H1 (cell line): Measurements from ENCODE around the gene SPDYE16. TPM values are rescaled to one million over a fixed set of nuclear protein-coding genes. Genes with fewer than 3 reads are reported as not detected.

ENCODE experiments used
- CTCF ChIA-PET: fragments of 300-600 bp; sonication (Branson Sonifier 250); formaldehyde crosslinking; loops from one replicate; lab custom pipeline; 2021; ENCODE audit not compliant: partially characterized antibody; lab: Charles Lee
- POLR2A ChIA-PET: fragments of 300-600 bp; sonication (Branson Sonifier 250); formaldehyde crosslinking; loops from one replicate; lab custom pipeline; 2021; ENCODE audit warnings: inconsistent platforms; ENCODE audit not compliant: partially characterized antibody; lab: Charles Lee
- DNase-seq, 2 experiments: peaks; one replicate each; pipeline versions ENCODE4 v3.0.0 to v3.0.0-alpha.2; 2010 to 2022; ENCODE audit warnings: low spot score in 2 of 2, low read depth in 1 of 2, mixed read lengths in 1 of 2
- FAIRE-seq: peaks from 2 replicates; lab custom pipeline; 2011; peaks lifted over from hg19 to GRCh38; lab: Jason Lieb, UNC
- H2AFZ ChIP-seq: 2 replicates; pipeline ENCODE4 v1.8.1; 2012; ENCODE audit warnings: low read length, inconsistent platforms
- H2AK5ac ChIP-seq: 2 replicates; pipeline ENCODE4 v1.6.1; 2013; ENCODE audit warnings: low read depth, low read length
- H2BK120ac ChIP-seq: replicated peaks from 2 replicates; pipeline ENCODE3; 2013; ENCODE audit warnings: low read depth, low read length, inconsistent platforms
- H2BK12ac ChIP-seq: 2 replicates; pipeline ENCODE4 v1.6.1; 2013; ENCODE audit warnings: low read depth, low read length
- H2BK15ac ChIP-seq: 2 replicates; pipeline ENCODE4 v1.6.1; 2013; ENCODE audit warnings: low read length
- H2BK20ac ChIP-seq: 2 replicates; pipeline ENCODE4 v1.6.1; 2013; ENCODE audit warnings: low read length
- H2BK5ac ChIP-seq: 2 replicates; pipeline ENCODE4 v1.6.1; 2013; ENCODE audit warnings: low read depth, low read length
- H3K14ac ChIP-seq: 2 replicates; pipeline ENCODE4 v1.6.1; 2013; ENCODE audit warnings: inconsistent platforms; ENCODE audit not compliant: insufficient read length
- H3K18ac ChIP-seq: 2 replicates; pipeline ENCODE4 v1.6.1; 2013; ENCODE audit warnings: low read length; ENCODE audit errors: extremely low read depth
- H3K23ac ChIP-seq: 2 replicates; pipeline ENCODE4 v1.6.1; 2013; ENCODE audit warnings: inconsistent platforms; ENCODE audit not compliant: insufficient read length
- H3K23me2 ChIP-seq: 2 replicates; pipeline ENCODE4 v1.6.1; 2013; ENCODE audit warnings: low read depth, low read length
- H3K27ac ChIP-seq: 2 replicates; pipeline ENCODE4 v1.6.1; 2011; ENCODE audit warnings: low read depth, low read length, inconsistent platforms
- H3K27me3 ChIP-seq, 4 experiments: replicated peaks in 1 of 4; 1 replicate in 1 of 4; 2 replicates in 3 of 4; pipeline versions ENCODE4 v1.6.1 to v1.8.1; 2011 to 2013; ENCODE audit warnings: low read length in 3 of 4, mild to moderate bottlenecking in 3 of 4, inconsistent platforms in 2 of 4, mixed read lengths in 2 of 4, moderate library complexity in 1 of 4; ENCODE audit not compliant: control insufficient read depth in 3 of 4, insufficient read depth in 3 of 4; ENCODE audit errors: extremely low read depth in 1 of 4
- H3K36me3 ChIP-seq, 4 experiments: 2 replicates each; pipeline versions ENCODE4 v1.6.1 to v1.8.1; 2011 to 2013; ENCODE audit warnings: mild to moderate bottlenecking in 4 of 4, low read length in 3 of 4, moderate library complexity in 2 of 4, control low read depth in 1 of 4, inconsistent platforms in 1 of 4; ENCODE audit not compliant: insufficient read depth in 4 of 4, control insufficient read depth in 2 of 4
- H3K4ac ChIP-seq: replicated peaks from 2 replicates; pipeline ENCODE3; 2013; ENCODE audit warnings: low read length, low read depth, mixed read lengths, inconsistent platforms; ENCODE audit not compliant: insufficient read length
- H3K4me1 ChIP-seq, 4 experiments: replicated peaks in 1 of 4; 1 replicate in 1 of 4; 2 replicates in 3 of 4; pipeline versions ENCODE4 v1.6.1 to v1.8.1; 2011 to 2013; ENCODE audit warnings: low read length in 3 of 4, inconsistent platforms in 2 of 4, mixed read lengths in 1 of 4; ENCODE audit not compliant: insufficient read depth in 4 of 4, control insufficient read depth in 3 of 4
- H3K4me2 ChIP-seq, 2 experiments: 2 replicates each; pipeline versions ENCODE4 v1.6.1 to v1.8.1; 2011 to 2013; ENCODE audit warnings: low read depth in 2 of 2, low read length in 2 of 2, control low read depth in 1 of 2, inconsistent platforms in 1 of 2, mild to moderate bottlenecking in 1 of 2; ENCODE audit not compliant: insufficient read depth in 1 of 2
- H3K4me3 ChIP-seq, 4 experiments: fragments of 200-600, 300-600 bp in 1 of 4; sonication (generic), shearing (Covaris generic), sonication (Bioruptor Twin) in 1 of 4; 2 replicates each; pipeline versions ENCODE4 v1.5.1 to v1.8.1; 2011 to 2016; ENCODE audit warnings: low read length in 4 of 4, low read depth in 3 of 4, control low read depth in 2 of 4, inconsistent platforms in 2 of 4, mild to moderate bottlenecking in 2 of 4, mixed read lengths in 1 of 4, moderate library complexity in 1 of 4; ENCODE audit not compliant: insufficient read depth in 2 of 4; ENCODE audit errors: extremely low read depth in 1 of 4
- H3K56ac ChIP-seq: replicated peaks from 2 replicates; pipeline ENCODE3; 2013; ENCODE audit warnings: low read depth, mild to moderate bottlenecking, mixed read lengths, low read length, inconsistent platforms; ENCODE audit not compliant: insufficient read length
- H3K79me1 ChIP-seq: 2 replicates; pipeline ENCODE4 v1.6.1; 2013; ENCODE audit warnings: low read depth, low read length, control low read depth
- H3K79me2 ChIP-seq, 2 experiments: 2 replicates each; pipeline versions ENCODE4 v1.6.1 to v1.8.1; 2012 to 2013; ENCODE audit warnings: low read length in 2 of 2, mild to moderate bottlenecking in 2 of 2, inconsistent platforms in 1 of 2; ENCODE audit not compliant: insufficient read depth in 2 of 2, control insufficient read depth in 1 of 2
- H3K9ac ChIP-seq, 4 experiments: replicated peaks in 1 of 4; 1 replicate in 1 of 4; 2 replicates in 3 of 4; pipeline versions ENCODE4 v1.6.1 to v1.8.1; 2011 to 2013; ENCODE audit warnings: low read depth in 3 of 4, low read length in 3 of 4, control low read depth in 2 of 4, mild to moderate bottlenecking in 2 of 4, moderate library complexity in 2 of 4, inconsistent platforms in 1 of 4; ENCODE audit errors: extremely low read depth in 1 of 4
- H3K9me3 ChIP-seq, 2 experiments: 2 replicates each; pipeline versions ENCODE4 v1.6.1 to v1.8.1; 2012 to 2013; ENCODE audit warnings: mild to moderate bottlenecking in 2 of 2, moderate library complexity in 2 of 2, control low read depth in 1 of 2, inconsistent platforms in 1 of 2, low read depth in 1 of 2, low read length in 1 of 2, mixed read lengths in 1 of 2; ENCODE audit not compliant: insufficient read depth in 2 of 2
- H4K20me1 ChIP-seq, 2 experiments: replicated peaks in 1 of 2; 2 replicates each; pipeline versions ENCODE3 to v1.8.1; 2011 to 2013; ENCODE audit warnings: inconsistent platforms in 2 of 2, low read length in 2 of 2, mild to moderate bottlenecking in 1 of 2; ENCODE audit not compliant: insufficient read depth in 2 of 2, control insufficient read depth in 1 of 2
- H4K5ac ChIP-seq: 2 replicates; pipeline ENCODE4 v1.6.1; 2013; ENCODE audit warnings: low read length, low read depth, mixed read lengths, inconsistent platforms; ENCODE audit not compliant: insufficient read length
- H4K8ac ChIP-seq: 2 replicates; pipeline ENCODE4 v1.8.0; 2013; ENCODE audit warnings: mild to moderate bottlenecking, moderate library complexity, low read length, inconsistent platforms; ENCODE audit not compliant: insufficient read depth; ENCODE audit errors: extremely low read depth
- H4K91ac ChIP-seq: replicated peaks from 2 replicates; pipeline ENCODE3; 2013; ENCODE audit warnings: low read length, mixed read lengths, inconsistent platforms; ENCODE audit not compliant: insufficient read length
- BRCA1 ChIP-seq: IDR thresholded peaks from 2 replicates; pipeline ENCODE4 v1.6.1; 2012; ENCODE audit warnings: low read depth, low read length, improper control_type of control experiment
- CREB1 ChIP-seq: IDR thresholded peaks from 2 replicates; pipeline ENCODE4 v1.6.1; 2012; ENCODE audit warnings: inconsistent platforms
- GABPA ChIP-seq: IDR thresholded peaks from 2 replicates; pipeline ENCODE4 v1.6.1; 2011; ENCODE audit warnings: mild to moderate bottlenecking, low read length, moderate library complexity, borderline replicate concordance; ENCODE audit not compliant: insufficient read depth
- HDAC2 ChIP-seq, 2 experiments: fragments of 300-600 bp in 1 of 2; sonication (generic) in 1 of 2; IDR thresholded peaks; 2 replicates each; pipeline ENCODE4 v1.6.1; 2011 to 2012; ENCODE audit warnings: low read depth in 2 of 2, low read length in 2 of 2, mild to moderate bottlenecking in 2 of 2, moderate library complexity in 2 of 2, borderline replicate concordance in 1 of 2, inconsistent platforms in 1 of 2
- JUN ChIP-seq: IDR thresholded peaks from 2 replicates; pipeline ENCODE4 v1.6.1; 2011; ENCODE audit warnings: low read depth, mild to moderate bottlenecking, improper control_type of control experiment, low read length
- MAFK ChIP-seq: IDR thresholded peaks from 2 replicates; pipeline ENCODE4 v1.6.1; 2012; ENCODE audit warnings: low read depth, mild to moderate bottlenecking, improper control_type of control experiment, low read length
- NANOG ChIP-seq: IDR thresholded peaks from 2 replicates; pipeline ENCODE4 v1.6.1; 2011; ENCODE audit warnings: low read length, low read depth, mild to moderate bottlenecking, inconsistent platforms; ENCODE audit not compliant: insufficient read depth, poor library complexity, severe bottlenecking
- NRF1 ChIP-seq: IDR thresholded peaks from 2 replicates; pipeline ENCODE4 v1.6.1; 2011; ENCODE audit warnings: mild to moderate bottlenecking, low read depth, low read length, improper control_type of control experiment
- POU5F1 ChIP-seq: IDR thresholded peaks from 2 replicates; pipeline ENCODE4 v1.6.1; 2011; ENCODE audit warnings: low read depth, mild to moderate bottlenecking, low read length, moderate library complexity
- RAD21 ChIP-seq, 2 experiments: IDR thresholded peaks in 1 of 2; conservative IDR thresholded peaks in 1 of 2; 2 replicates each; pipeline ENCODE4 v1.6.1; 2011; ENCODE audit warnings: low read depth in 2 of 2, low read length in 2 of 2, improper control_type of control experiment in 1 of 2, inconsistent platforms in 1 of 2, mild to moderate bottlenecking in 1 of 2, moderate library complexity in 1 of 2
- TAF1 ChIP-seq: IDR thresholded peaks from 2 replicates; pipeline ENCODE4 v1.6.1; 2011; ENCODE audit warnings: mild to moderate bottlenecking, low read depth, low read length
- TCF12 ChIP-seq: IDR thresholded peaks from 2 replicates; pipeline ENCODE4 v1.6.1; 2011; ENCODE audit warnings: low read depth, mild to moderate bottlenecking, low read length
- ZNF274 ChIP-seq: IDR thresholded peaks from 2 replicates; pipeline ENCODE4 v1.7.0; 2012; ENCODE audit warnings: low read length, borderline replicate concordance; ENCODE audit errors: extremely low read depth
- WGBS, 2 experiments: shearing (Covaris generic) in 1 of 2; methylation state at CpG; one replicate each; pipeline versions ENCODE4 v1.1.6 to v1.1.7; 2013 to 2015; ENCODE audit warnings: low lambda C conversion rate in 2 of 2, mixed read lengths in 2 of 2, inconsistent platforms in 1 of 2, low coverage in 1 of 2, missing lambda C conversion rate in 1 of 2; ENCODE audit not compliant: insufficient replicate concordance in 2 of 2, insufficient coverage in 1 of 2, insufficient read length in 1 of 2; ENCODE audit errors: extremely low coverage in 1 of 2, missing lambda C conversion rate in 1 of 2; 5-methylcytosine and 5-hydroxymethylcytosine counted together
- polyA plus RNA-seq, 7 experiments: library from polyadenylated mRNA; depleted of rRNA in 3 of 7; stranded (reverse) in 5 of 7; unstranded in 2 of 7; fragments of >200 nt in 5 of 7; fragments of 200-250 nt in 2 of 7; gene quantifications; 1 replicate in 5 of 7; 2 replicates in 1 of 7; 4 replicates in 1 of 7; pipeline versions ENCODE4 v1.2.1 to v1.2.3, GENCODE V29; 2011 to 2013; ENCODE audit warnings: missing spikeins in 2 of 7, mixed read lengths in 2 of 7
- total RNA-seq: library from RNA; stranded (reverse); fragmentation: NEBNext Ultra II Directional; extraction: Animal tissue kit (Norgen Biotek cat#: 25700); gene quantifications from 2 replicates; pipeline ENCODE4 v1.2.1, GENCODE V29; 2021

Gene SPDYE16
- total and polyA plus RNA-seq, 2 of the 8 experiments (the other 6 are each of a cell fraction or from before 2014, with no cell fraction given): not detected

DNA sequence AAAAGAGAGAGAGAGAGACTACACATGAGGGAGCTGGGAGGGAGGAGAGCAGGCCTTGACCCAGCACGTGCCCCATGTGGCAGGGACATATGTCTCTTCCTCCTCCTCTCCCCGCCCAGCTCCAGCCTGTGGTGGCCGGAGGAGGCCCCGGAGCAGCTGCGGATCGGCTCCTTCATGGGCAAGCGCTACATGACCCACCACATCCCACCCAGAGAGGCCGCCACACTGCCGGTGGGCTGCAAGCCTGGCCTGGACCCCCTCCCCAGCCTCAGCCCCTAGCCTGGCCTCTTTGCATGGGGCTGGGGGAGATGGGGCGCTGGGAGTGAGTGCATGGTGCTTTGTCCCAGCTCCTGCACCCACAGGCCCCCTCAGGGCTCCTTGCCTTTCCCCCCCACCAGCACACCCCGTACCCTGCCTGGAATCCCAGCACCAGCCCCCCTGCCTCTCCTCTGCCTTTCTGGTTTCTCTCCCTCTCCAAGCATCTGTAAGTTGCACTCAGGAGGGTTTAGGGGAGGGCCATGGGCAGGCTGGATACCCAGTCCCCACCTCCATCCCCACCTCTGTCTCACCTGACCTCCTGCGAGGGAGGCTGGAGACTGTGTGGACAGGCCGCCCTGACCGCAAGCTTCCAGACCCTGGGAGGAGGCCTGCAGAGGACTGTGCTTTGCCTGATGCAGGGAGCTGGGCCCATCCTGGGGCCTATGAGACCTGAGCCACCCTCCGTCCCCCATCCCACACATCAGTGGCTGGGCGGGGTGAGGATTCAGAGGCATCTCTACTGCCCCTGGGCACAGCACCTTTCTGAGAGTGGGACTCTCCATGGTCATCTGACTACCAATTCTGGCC, 27.9 kb downstream of the SPDYE16 start:
- Histone ChIP-seq H2BK20ac (no peak overlapping the region), H3K23me2 (no peaks in the 10 kb centered on the region), H2BK15ac (no peak overlapping the region), H3K14ac (no peak overlapping the region), H3K18ac (no peak overlapping the region), H3K4me2 (no peak overlapping the region), H3K27me3 (no peaks in the 10 kb centered on the region), H3K4me3 (no peak overlapping the region), H2BK12ac (no peak overlapping the region), H4K5ac (no peak overlapping the region), H2BK120ac (no peak overlapping the region), H4K91ac (peak overlapping the region; percentile 42), H3K79me2 (no peaks in the 10 kb centered on the region), H2AK5ac (no peak overlapping the region), H2AFZ (no peak overlapping the region), H3K9ac (no peak overlapping the region), H3K36me3 (no peaks in the 10 kb centered on the region), H4K20me1 (peaks cover 0 to 1% of the 10 kb centered on the region in 2 experiments), H3K4ac (no peak overlapping the region), H3K23ac (no peak overlapping the region), H3K27ac (no peak overlapping the region), H3K4me1 (peaks cover 0 to 13% (median 9%) of the 10 kb centered on the region in 4 experiments; a peak in 6 of 7 replicates), H2BK5ac (no peak overlapping the region), H3K79me1 (no peaks in the 10 kb centered on the region), H3K56ac (no peak overlapping the region), H3K9me3 (no peaks in the 10 kb centered on the region), H4K8ac (no peak overlapping the region; the same call in 1 of the 2 replicates)
- CTCF ChIA-PET: no interaction called here
- no peak for FAIRE-seq
- POLR2A ChIA-PET: no interaction called here
- 90% methylated on average over 2 of the region's 16 CpGs; no CpG with 5 or more reads in 1 of the 2 experiments for WGBS, 2 experiments
- DNase-seq: no peak
- no peak for TF ChIP-seq NRF1
- no peak for TF ChIP-seq RAD21 (IDR thresholded peaks at IDR 0.05 in 1 of 2, conservative IDR thresholded peaks at IDR 0.05 in 1 of 2; ENCODE audit: low read depth in 2 of 2, low read length in 2 of 2)
- no peak for TF ChIP-seq MAFK
- no peak for TF ChIP-seq CREB1
- TF ChIP-seq ZNF274: no peak
- no peak for TF ChIP-seq GABPA
- no peak for TF ChIP-seq BRCA1
- no peak for TF ChIP-seq JUN
- TF ChIP-seq TCF12: no peak
- no peak for TF ChIP-seq NANOG
- no peak for TF ChIP-seq TAF1
- TF ChIP-seq HDAC2 (IDR thresholded peaks at IDR 0.05; ENCODE audit: borderline replicate concordance in 1 of 2, low read depth in 2 of 2, low read length in 2 of 2): no peak
- no peak for TF ChIP-seq POU5F1
